ENCODE measurements around the gene DNMT3B.

Gene DNMT3B

GRCh38 chr20:32731882-32732266 lies 30.3 kb upstream of the DNMT3B start:
- peak; percentile 61 to 79 for DNase-seq (ENCODE audit: low read depth in 1 of 2, low spot score in 1 of 2)
- Histone ChIP-seq H3K4me3 (replicated peaks; ENCODE audit: insufficient read depth, low read length) (no peak overlapping the region), H3K27ac (replicated peaks) (no peak overlapping the region), H3K27me3 (ENCODE audit: insufficient read depth, poor library complexity, severe bottlenecking) (no peaks in the 10 kb centered on the region)
- no peak for TF ChIP-seq SPI1 (IDR thresholded peaks at IDR 0.05; ENCODE audit: borderline replicate concordance, low read depth)
- TF ChIP-seq POLR2AphosphoS5 (IDR thresholded peaks at IDR 0.05; ENCODE audit: low read depth) = no peak
- no peak for TF ChIP-seq REST (IDR thresholded peaks at IDR 0.05; ENCODE audit: insufficient replicate concordance, low read depth)
- no peak for TF ChIP-seq CTCF (IDR thresholded peaks at IDR 0.05; ENCODE audit: insufficient read depth, low read length)
- no peak for TF ChIP-seq GABPA (IDR thresholded peaks at IDR 0.05; ENCODE audit: low read depth)

GRCh38 chr20:32737371-32738223 lies 24.6 kb upstream of the DNMT3B start:
- TF ChIP-seq SPI1 (IDR thresholded peaks at IDR 0.05; ENCODE audit: borderline replicate concordance, low read depth) (no peak), CTCF (IDR thresholded peaks at IDR 0.05; ENCODE audit: insufficient read depth, low read length) (no peak), GABPA (IDR thresholded peaks at IDR 0.05; ENCODE audit: low read depth) (no peak), POLR2AphosphoS5 (IDR thresholded peaks at IDR 0.05; ENCODE audit: low read depth) (no peak), REST (IDR thresholded peaks at IDR 0.05; ENCODE audit: insufficient replicate concordance, low read depth) (no peak)
- Histone ChIP-seq H3K27ac (replicated peaks) (no peak overlapping the region), H3K4me3 (replicated peaks; ENCODE audit: insufficient read depth, low read length) (no peak overlapping the region), H3K27me3 (ENCODE audit: insufficient read depth, poor library complexity, severe bottlenecking) (no peaks in the 10 kb centered on the region)
- no peak for DNase-seq (ENCODE audit: low read depth in 1 of 2, low spot score in 1 of 2)

- DNase-seq (ENCODE audit: low read depth in 1 of 2, low spot score in 1 of 2) = no peak
Observed at GRCh38 chr20:32741151-32741550, 21.0 kb upstream of the DNMT3B start.

More at GRCh38 chr20:32741151-32741550, 21.0 kb upstream of the DNMT3B start:
- H3K27ac ChIP-seq (replicated peaks) = no peak overlapping the region
- no peaks in the 10 kb centered on the region for H3K27me3 ChIP-seq (ENCODE audit: insufficient read depth, poor library complexity, severe bottlenecking)
- H3K4me3 ChIP-seq (replicated peaks; ENCODE audit: insufficient read depth, low read length) = no peak overlapping the region
- TF ChIP-seq CTCF (IDR thresholded peaks at IDR 0.05; ENCODE audit: insufficient read depth, low read length) (no peak), POLR2AphosphoS5 (IDR thresholded peaks at IDR 0.05; ENCODE audit: low read depth) (no peak), SPI1 (IDR thresholded peaks at IDR 0.05; ENCODE audit: borderline replicate concordance, low read depth) (no peak), GABPA (IDR thresholded peaks at IDR 0.05; ENCODE audit: low read depth) (no peak), REST (IDR thresholded peaks at IDR 0.05; ENCODE audit: insufficient replicate concordance, low read depth) (no peak)
